GM18951 (cell line): ENCODE results near the gene GPX4.
A peak's percentile ranks its signal among the peaks of the same experiment; 100 is the strongest.

ENCODE experiments used
- POLR2A ChIP-seq: IDR thresholded peaks from 4 replicates; pipeline ENCODE4 v1.6.1; 2011; ENCODE audit warnings: mild to moderate bottlenecking; ENCODE audit not compliant: insufficient read length, insufficient read depth; ENCODE audit errors: extremely low read depth
- in situ Hi-C: fragments of 300-500 bp; cut with MboI; formaldehyde crosslinking; loops from one replicate; pipeline ENCODE4 v1.12.0; 2022; ENCODE audit warnings: low sequenced_read_pairs, mixed read lengths, inconsistent platforms; ENCODE audit not compliant: unreplicated experiment

GPX4 gene

GRCh38 chr19:1064661-1065605 lies 38.9 kb upstream of the GPX4 start:
- in situ Hi-C loops: no loop called here
- TF ChIP-seq POLR2A: no peak

GRCh38 chr19:1065606-1066109 lies 38.1 kb upstream of the GPX4 start:
- in situ Hi-C loops: no loop called here
- TF ChIP-seq POLR2A: no peak

GRCh38 chr19:1066251-1066747 lies 37.5 kb upstream of the GPX4 start:
- no peak for TF ChIP-seq POLR2A
- in situ Hi-C loops: no loop called here

GRCh38 chr19:1066748-1067340 lies 37.0 kb upstream of the GPX4 start, which contains the start of gene ARHGAP45:
Gene ARHGAP45 (plus strand): TSS chr19:1067167. CDS start chr19:1067406, 239 bp downstream.
- TF ChIP-seq POLR2A: peak; percentile 42
- in situ Hi-C loops: no loop called here

GRCh38 chr19:1067341-1067957 lies 36.3 kb upstream of the GPX4 start:
- TF ChIP-seq POLR2A: peak; percentile 11
- in situ Hi-C loops: no loop called here

- TF ChIP-seq POLR2A: no peak
- in situ Hi-C loops: no loop called here
These were observed 35.5 kb upstream of the GPX4 start for GRCh38 chr19:1068009-1069001.

- peak; percentile 51 for TF ChIP-seq POLR2A
- in situ Hi-C loops: no loop called here
These were observed 34.6 kb upstream of the GPX4 start for GRCh38 chr19:1069009-1069779.

- in situ Hi-C loops: no loop called here
These were observed 33.2 kb upstream of the GPX4 start for GRCh38 chr19:1070576-1070930.

GRCh38 chr19:1070931-1071791 lies 32.6 kb upstream of the GPX4 start:
- in situ Hi-C loops: no loop called here
- no peak for TF ChIP-seq POLR2A

More at GRCh38 chr19:1070576-1070930, 33.2 kb upstream of the GPX4 start:
- TF ChIP-seq POLR2A: no peak

- in situ Hi-C loops: no loop called here
- TF ChIP-seq POLR2A: no peak
These were observed 31.3 kb upstream of the GPX4 start for GRCh38 chr19:1072371-1073015.
